ENCODE data around the gene ZDHHC7. TPM values are rescaled to one million over a fixed set of nuclear protein-coding genes. Genes with fewer than 3 reads are reported as not detected.
A peak's percentile ranks its signal among the peaks of the same experiment; 100 is the strongest.

The ZDHHC7 gene
- total and polyA plus RNA-seq, 2 of the 8 experiments (the other 6 are each of a cell fraction or from before 2014, with no cell fraction given) = 40.5 to 56.3 TPM

DNA sequence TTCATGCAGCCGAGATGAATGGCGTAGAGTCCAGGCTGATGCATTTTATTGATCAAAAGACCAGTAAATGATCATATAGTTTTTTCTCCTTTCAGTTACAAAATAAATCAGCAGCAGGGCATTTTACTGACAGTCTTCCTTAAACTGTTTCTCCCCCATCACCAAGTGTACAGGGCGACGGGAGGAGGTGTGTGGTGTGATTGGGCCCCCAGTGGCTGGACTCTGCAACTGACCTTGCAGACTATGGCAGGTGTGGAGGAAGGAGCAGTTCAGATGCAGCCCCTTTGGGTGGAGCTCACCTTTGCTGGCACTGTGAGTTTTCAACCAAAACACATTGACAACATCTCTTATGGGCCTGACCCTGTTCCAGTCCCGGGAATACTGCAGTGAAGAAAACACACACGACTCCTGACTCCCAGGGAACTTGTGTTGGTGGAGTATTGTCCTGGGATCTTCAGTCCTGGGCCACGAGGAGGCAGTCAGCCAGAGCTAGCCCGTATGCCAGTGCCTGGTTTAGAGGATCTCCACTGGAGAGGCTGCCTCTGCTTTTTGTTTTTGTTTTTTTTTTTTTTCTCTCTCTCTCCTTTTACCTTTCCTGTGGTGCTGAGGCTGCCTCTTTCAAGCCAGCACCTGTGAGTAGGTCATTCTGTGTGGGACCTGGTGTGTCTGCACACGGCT lies 46.0 kb upstream of the ZDHHC7 start:
- DNase-seq (ENCODE audit: low read depth in 1 of 2, low spot score in 2 of 2) = no peak
- H3K27me3 ChIP-seq (replicated peaks in 1 of 4; ENCODE audit: control insufficient read depth in 3 of 4, extremely low read depth in 1 of 4, insufficient read depth in 3 of 4, low read length in 3 of 4) = no peaks in the 10 kb centered on the region
- peak overlapping the region; percentile 46; the same call in 1 of the 2 replicates for H2BK15ac ChIP-seq (ENCODE audit: low read length)
- H2BK120ac ChIP-seq (replicated peaks; ENCODE audit: low read depth, low read length) = no peak overlapping the region
- H3K23me2 ChIP-seq (ENCODE audit: low read depth, low read length) = no peaks in the 10 kb centered on the region; the same call in 1 of the 2 replicates
- no peak overlapping the region for H3K23ac ChIP-seq (ENCODE audit: insufficient read length)
- H2BK5ac ChIP-seq (ENCODE audit: low read depth, low read length) = no peak overlapping the region
- H2AFZ ChIP-seq (ENCODE audit: low read length) = no peak overlapping the region
- H2BK12ac ChIP-seq (ENCODE audit: low read depth, low read length) = no peak overlapping the region
- H3K4me1 ChIP-seq (replicated peaks in 1 of 4; ENCODE audit: control insufficient read depth in 3 of 4, insufficient read depth in 4 of 4, low read length in 3 of 4) = peaks cover under 1 to 10% (median 5%) of the 10 kb centered on the region in 4 experiments; a peak in 6 of 7 replicates
- no peak overlapping the region for H3K4ac ChIP-seq (replicated peaks; ENCODE audit: insufficient read length, low read depth, low read length)
- no peak overlapping the region for H4K91ac ChIP-seq (replicated peaks; ENCODE audit: insufficient read length, low read length)
- TF ChIP-seq BCL11A (IDR thresholded peaks at IDR 0.05; ENCODE audit: low read depth in 2 of 2, low read length in 2 of 2) = no peak
- TF ChIP-seq RAD21 (IDR thresholded peaks at IDR 0.05 in 1 of 2, conservative IDR thresholded peaks at IDR 0.05 in 1 of 2; ENCODE audit: low read depth in 2 of 2, low read length in 2 of 2) = peak; percentile 22 to 51; a peak in 3 of 4 replicates
- 0 out of 2 replicates have a peak, but pooled peaks have one; percentile 30 for TF ChIP-seq GABPA (IDR thresholded peaks at IDR 0.05; ENCODE audit: borderline replicate concordance, insufficient read depth, low read length)
- TF ChIP-seq, protein P1, sequence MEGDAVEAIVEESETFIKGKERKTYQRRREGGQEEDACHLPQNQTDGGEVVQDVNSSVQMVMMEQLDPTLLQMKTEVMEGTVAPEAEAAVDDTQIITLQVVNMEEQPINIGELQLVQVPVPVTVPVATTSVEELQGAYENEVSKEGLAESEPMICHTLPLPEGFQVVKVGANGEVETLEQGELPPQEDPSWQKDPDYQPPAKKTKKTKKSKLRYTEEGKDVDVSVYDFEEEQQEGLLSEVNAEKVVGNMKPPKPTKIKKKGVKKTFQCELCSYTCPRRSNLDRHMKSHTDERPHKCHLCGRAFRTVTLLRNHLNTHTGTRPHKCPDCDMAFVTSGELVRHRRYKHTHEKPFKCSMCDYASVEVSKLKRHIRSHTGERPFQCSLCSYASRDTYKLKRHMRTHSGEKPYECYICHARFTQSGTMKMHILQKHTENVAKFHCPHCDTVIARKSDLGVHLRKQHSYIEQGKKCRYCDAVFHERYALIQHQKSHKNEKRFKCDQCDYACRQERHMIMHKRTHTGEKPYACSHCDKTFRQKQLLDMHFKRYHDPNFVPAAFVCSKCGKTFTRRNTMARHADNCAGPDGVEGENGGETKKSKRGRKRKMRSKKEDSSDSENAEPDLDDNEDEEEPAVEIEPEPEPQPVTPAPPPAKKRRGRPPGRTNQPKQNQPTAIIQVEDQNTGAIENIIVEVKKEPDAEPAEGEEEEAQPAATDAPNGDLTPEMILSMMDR (IDR thresholded peaks at IDR 0.05; ENCODE audit: control extremely low read depth in 1 of 3, insufficient read depth in 1 of 3, low read depth in 1 of 3, low read length in 3 of 3) = peak; percentile 65 to 74 (median 66)
- H3K18ac ChIP-seq (ENCODE audit: extremely low read depth, low read length) = no peak overlapping the region
- no peak overlapping the region for H2BK20ac ChIP-seq (ENCODE audit: low read length)
- no peaks in the 10 kb centered on the region for H3K9me3 ChIP-seq (ENCODE audit: insufficient read depth in 2 of 2, low read depth in 1 of 2, low read length in 1 of 2)
- H3K56ac ChIP-seq (replicated peaks; ENCODE audit: insufficient read length, low read depth, low read length) = no peak overlapping the region
- no peak overlapping the region for H3K9ac ChIP-seq (replicated peaks in 1 of 4; ENCODE audit: extremely low read depth in 1 of 4, low read depth in 3 of 4, low read length in 3 of 4)
- no peaks in the 10 kb centered on the region for H3K79me2 ChIP-seq (ENCODE audit: control insufficient read depth in 1 of 2, insufficient read depth in 2 of 2, low read length in 2 of 2)
- no peak overlapping the region for H3K4me3 ChIP-seq (ENCODE audit: extremely low read depth in 1 of 4, insufficient read depth in 2 of 4, low read depth in 3 of 4, low read length in 4 of 4)
- H4K8ac ChIP-seq (ENCODE audit: extremely low read depth, insufficient read depth, low read length) = no peak overlapping the region
- CTCF ChIA-PET (ENCODE audit: partially characterized antibody) = interaction anchor here (0.6 to 5.8 kb wide), 26 partner anchors 9 to 781 kb away, joined by 3 to 59 read pairs (median 7); no protein-coding TSS in a partner anchor
- H2AK5ac ChIP-seq (ENCODE audit: low read depth, low read length) = no peak overlapping the region
- H3K79me1 ChIP-seq (ENCODE audit: low read depth, low read length) = no peaks in the 10 kb centered on the region
- H4K20me1 ChIP-seq (replicated peaks in 1 of 2; ENCODE audit: control insufficient read depth in 1 of 2, insufficient read depth in 2 of 2, low read length in 2 of 2) = no peaks in the 10 kb centered on the region
- no peak overlapping the region for H4K5ac ChIP-seq (ENCODE audit: insufficient read length, low read depth, low read length)
- no peaks in the 10 kb centered on the region for H3K36me3 ChIP-seq (ENCODE audit: control insufficient read depth in 2 of 4, insufficient read depth in 4 of 4, low read length in 3 of 4)
- FAIRE-seq = no peak
- 83% methylated on average over 9 of the region's 9 CpGs; no CpG with 5 or more reads in 1 of the 2 experiments for WGBS, 2 experiments (ENCODE audit: extremely low coverage in 1 of 2, insufficient coverage in 1 of 2, insufficient read length in 1 of 2, insufficient replicate concordance in 2 of 2, low coverage in 1 of 2, low lambda C conversion rate in 2 of 2, missing lambda C conversion rate in 1 of 2)
- H3K4me2 ChIP-seq (ENCODE audit: insufficient read depth in 1 of 2, low read depth in 2 of 2, low read length in 2 of 2) = no peak overlapping the region
- no peak overlapping the region for H3K27ac ChIP-seq (ENCODE audit: low read depth, low read length)
- H3K14ac ChIP-seq (ENCODE audit: insufficient read length) = no peak overlapping the region
- POLR2A ChIA-PET (ENCODE audit: partially characterized antibody) = interaction anchor here (2.4 kb wide), 1 partner anchor 11 kb away, joined by 5 read pairs; no protein-coding TSS in a partner anchor

Data from H1 (cell line).